Fibroblast of skin of scalp (primary cell): ENCODE data around the gene TYMP.
"Not testable (repeated sequence)": the region's sequence is repeated elsewhere in the genome, so short reads cannot be mapped to it uniquely, and the experiment has no call there.

Source experiments
- DNase-seq: peaks from one replicate; pipeline ENCODE4 v3.0.0-alpha.2; 2013

Gene TYMP

GRCh38 chr22:50537765-50538164, 8.0 kb upstream of the TYMP start:
- no peak for DNase-seq

GRCh38 chr22:50536226-50536625, 6.4 kb upstream of the TYMP start:
- DNase-seq = no peak

DNA sequence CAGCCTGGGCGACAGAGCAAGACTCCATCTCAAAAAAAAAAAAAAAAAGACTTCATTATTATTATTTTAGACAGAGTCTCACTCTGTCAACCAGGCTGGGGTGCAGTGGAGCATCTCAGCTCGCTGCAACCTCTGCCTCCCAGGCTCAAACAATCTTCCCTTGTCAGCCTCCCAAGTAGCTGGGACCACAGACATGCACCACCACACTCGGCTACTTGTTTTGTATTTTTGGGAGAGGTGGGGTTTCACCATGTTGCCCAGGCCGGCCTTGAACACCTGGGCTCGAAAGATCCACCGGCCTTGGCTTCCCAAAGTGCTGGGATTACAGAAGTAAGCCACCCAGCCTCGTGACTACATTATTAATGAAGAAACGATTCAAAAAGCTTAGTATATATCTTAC, 5.3 kb upstream of the TYMP start:
- DNase-seq = no peak

DNA sequence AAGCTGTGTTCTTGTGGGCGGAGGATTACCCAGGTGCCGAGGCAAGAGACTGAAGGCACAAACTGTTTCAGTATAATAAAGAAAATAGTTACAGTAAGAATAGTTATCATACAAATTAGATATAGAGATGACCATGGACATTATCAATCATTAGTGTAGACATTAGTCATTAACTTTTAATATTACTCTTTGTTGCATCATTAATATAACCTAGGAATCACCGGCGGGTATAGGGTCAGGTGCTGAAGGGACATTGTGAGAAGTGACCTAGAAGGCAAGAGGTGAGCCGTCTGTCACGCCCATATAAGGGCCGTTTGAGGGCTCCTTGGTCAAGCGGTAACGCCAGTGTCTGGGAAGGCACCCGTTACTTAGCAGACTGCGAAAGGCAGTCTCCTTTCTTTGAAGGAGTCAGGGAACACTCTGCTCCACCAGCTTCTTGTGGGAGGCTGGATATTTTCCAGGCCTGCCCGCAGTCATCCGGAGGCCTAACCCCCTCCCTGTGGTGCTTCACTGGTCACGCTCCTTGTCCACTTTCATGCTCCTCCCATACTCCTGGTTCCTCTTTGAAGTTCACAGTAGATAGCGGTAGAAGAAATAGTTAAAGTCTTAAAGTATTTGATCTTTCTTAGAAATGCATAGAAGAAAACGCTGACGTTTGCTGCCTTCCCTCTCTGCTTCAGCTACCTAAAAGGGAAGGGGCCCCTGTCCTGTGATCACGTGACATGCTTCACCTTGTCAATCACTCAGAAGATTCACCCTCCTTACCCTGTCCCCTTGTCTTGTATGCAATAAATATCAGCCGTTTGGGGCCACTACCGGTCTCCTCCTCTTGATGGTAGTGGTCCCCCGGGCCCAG, 4.3 kb upstream of the TYMP start:
- DNase-seq = not testable (repeated sequence)

- no peak for DNase-seq
These were observed 3.3 kb upstream of the TYMP start for GRCh38 chr22:50532824-50533796.

DNA sequence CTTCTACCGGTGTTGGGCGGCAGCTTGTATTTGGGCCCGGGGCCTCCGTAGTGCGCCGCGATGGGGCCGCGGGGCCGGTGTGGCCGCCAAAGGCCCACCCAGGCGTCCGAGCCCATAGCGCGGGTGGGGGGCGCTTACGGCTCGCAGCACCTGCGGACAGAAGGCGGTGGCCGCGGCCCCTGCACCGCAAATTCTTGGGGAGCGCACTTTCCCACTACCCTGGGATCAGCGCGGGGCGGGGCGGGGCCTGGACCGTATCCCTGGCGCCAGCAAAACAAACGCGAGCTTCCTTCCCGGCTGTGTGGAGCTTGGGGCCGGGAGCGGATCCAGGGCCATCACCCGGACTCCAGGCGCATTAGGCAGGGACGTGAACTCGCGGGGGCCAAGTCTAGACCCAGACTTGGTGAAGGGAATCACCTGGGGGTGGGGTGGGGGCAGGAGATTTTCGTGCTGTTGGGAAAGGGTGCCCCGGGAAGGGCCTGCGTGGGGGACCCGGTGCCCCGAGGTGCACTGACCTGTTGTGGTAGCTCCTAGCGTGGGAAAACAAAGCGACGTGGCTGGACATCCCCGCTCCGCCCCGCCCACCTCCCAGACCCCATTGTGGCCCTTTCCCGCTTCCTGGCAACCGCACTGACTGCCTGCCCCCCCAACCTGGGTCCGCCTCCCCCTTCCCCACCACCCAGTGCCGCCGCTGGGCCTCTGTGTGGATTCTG, 2.3 kb upstream of the TYMP start:
- peak; percentile 45 for DNase-seq

GRCh38 chr22:50531546-50531961, 1.7 kb upstream of the TYMP start:
- no peak for DNase-seq

DNA sequence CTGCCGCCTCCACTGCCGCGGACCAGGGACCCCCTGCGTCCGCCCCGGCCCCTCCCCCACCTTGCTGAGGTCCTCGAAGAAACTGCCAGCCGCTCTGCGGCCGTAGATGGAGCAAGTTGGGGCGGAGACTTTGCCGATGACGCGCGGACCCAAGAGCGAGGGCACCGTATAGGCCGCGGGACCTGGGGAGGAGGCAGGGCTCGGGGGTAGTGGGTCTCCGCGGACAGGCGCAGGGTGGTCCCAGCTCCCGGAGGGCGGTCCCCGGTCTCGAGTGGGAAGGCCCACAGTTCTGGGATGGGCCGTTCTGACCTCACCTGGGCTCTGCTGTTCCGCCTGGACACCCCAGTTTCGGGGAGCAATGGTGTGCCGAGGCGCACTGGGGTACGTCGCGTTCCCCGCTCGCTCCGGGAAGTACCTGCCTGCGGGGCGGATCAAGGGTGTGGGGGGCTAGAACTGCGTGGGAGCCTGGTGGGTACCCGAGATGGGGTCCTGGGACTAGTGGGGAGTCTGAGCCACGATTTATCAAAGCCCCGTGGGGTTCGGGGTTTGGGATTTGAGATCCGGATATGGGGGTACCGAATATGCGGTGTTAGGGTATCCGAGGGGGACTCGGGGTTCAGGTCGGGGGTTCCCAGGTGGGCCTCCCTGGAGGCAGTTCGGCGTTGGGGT, 1.2 kb upstream of the TYMP start:
- DNase-seq = peak; percentile 75

DNA sequence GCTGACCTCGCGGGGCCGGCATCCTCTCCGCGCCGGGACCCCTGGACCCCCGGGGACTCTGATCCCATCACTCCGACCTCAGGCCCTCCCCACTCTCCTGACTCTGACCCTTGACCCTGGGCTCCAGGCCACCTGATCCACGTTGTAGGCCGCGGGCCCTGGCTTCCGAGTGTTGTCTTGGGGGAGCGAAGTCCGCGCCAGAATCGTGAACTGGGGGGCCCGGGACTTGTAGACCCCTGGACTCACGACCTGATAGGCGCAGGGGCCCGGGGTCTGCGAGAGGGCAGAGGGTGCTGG, 716 bp upstream of the TYMP start:
- DNase-seq = no peak

GRCh38 chr22:50529416-50529896, 356 bp downstream of the TYMP start:
- no peak for DNase-seq

DNA sequence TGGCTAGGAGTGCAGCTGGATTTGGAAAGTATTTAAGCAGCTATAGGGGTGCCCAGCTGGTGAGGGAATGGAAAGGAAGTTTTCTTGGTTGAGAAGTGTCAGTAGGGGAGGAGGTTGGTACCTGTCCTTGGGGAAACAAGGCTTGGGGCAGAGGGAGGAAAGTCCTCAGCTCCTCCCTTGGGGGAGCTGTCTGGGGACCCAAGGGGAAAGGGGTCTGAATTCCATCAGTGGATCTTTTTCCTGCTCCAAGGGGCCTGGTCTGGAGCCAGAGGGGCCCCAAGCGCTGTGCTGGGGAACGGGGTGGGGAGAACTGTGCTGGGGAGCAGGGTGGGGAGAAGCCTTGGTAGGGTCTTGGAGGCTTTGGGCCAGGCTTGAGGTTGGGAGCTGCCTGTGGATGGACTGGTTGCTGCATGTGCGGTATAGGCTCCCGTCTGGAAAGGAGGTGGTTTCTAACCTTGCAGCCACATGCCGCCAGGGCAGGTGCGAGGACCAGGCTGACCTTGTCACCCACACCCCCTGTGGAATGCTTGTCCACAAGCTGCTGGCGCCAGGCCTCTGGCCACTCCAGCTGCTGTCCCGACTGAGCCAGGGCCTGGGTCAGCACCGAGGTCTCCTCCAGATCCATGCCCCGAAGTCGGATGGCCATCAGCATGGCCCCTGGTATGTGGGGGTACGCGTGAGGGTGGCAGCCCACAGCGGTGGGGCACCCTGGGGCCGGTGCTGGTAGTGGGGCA, 963 bp downstream of the TYMP start:
- DNase-seq = no peak

- no peak for DNase-seq
These were observed 1.7 kb downstream of the TYMP start for GRCh38 chr22:50527921-50528681.

GRCh38 chr22:50526834-50527801, 2.7 kb downstream of the TYMP start:
- DNase-seq = no peak

GRCh38 chr22:50526108-50526833, 3.5 kb downstream of the TYMP start:
- peak; percentile 79 for DNase-seq

GRCh38 chr22:50525858-50526107, 4.0 kb downstream of the TYMP start:
- no peak for DNase-seq

- peak; percentile 98 for DNase-seq
These were observed 4.5 kb downstream of the TYMP start, which contains the start of gene SCO2 for GRCh38 chr22:50525104-50525857. SCO2 (minus strand) TSS chr22:50525598; CDS start chr22:50524411, 1,187 bp downstream.

DNA sequence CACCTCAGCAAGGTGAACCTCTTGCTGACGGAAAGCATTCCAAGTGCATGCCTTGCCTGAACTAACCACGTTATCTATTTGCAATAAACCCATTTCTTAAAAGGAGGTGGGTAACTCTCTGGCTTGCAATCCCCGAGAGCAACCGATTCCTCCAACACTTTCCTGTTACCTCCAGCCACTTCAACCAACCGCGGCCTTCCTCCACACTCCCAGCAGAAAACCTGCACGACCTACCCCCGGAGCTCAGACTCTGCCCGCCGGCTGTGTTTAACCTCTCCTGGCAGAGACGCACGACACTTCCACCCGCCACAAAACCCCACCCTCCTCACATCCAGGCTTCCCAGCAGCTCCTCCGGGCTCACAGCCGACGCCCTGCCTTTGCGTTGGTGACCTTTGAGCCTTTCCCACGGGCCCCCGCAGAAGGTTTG, 5.1 kb downstream of the TYMP start:
- DNase-seq = no peak
